Stimulated activated CD8-positive, alpha-beta memory T cell treated with anti-CD3 and anti-CD28 coated beads, Interleukin-15, amount 100 ng/mL, for 4 hours (primary cell): Measurements from ENCODE around the gene TTC34.

Source experiments
- DNase-seq, 2 donors: peaks; one replicate each; pipeline ENCODE4 v3.0.0-alpha.2; 2020; ENCODE audit warnings: low read depth in 2 of 2

Gene TTC34

GRCh38 chr1:2801535-2802291, at the start of gene TTC34:
Gene TTC34 (minus strand): TSS chr1:2801693. CDS start chr1:2800827, 866 bp downstream.
- no peak for DNase-seq

- DNase-seq: no peak
Observed at GRCh38 chr1:2850502-2850901, 49.0 kb upstream of the TTC34 start.

GRCh38 chr1:2848006-2848670, 46.6 kb upstream of the TTC34 start:
- DNase-seq: no peak

GRCh38 chr1:2847086-2847985, 45.8 kb upstream of the TTC34 start:
- DNase-seq: no peak

GRCh38 chr1:2845869-2846268, 44.4 kb upstream of the TTC34 start:
- no peak for DNase-seq

- DNase-seq: peak in 1 of 2 donors; percentile 24
Observed at GRCh38 chr1:2840036-2840809, 38.7 kb upstream of the TTC34 start.

GRCh38 chr1:2837823-2838222, 36.3 kb upstream of the TTC34 start:
- no peak for DNase-seq

GRCh38 chr1:2837316-2837715, 35.8 kb upstream of the TTC34 start:
- no peak for DNase-seq

- DNase-seq: no peak
Observed at GRCh38 chr1:2836333-2836970, 35.0 kb upstream of the TTC34 start.

GRCh38 chr1:2835650-2836159, 34.2 kb upstream of the TTC34 start:
- DNase-seq: no peak

GRCh38 chr1:2834741-2835564, 33.5 kb upstream of the TTC34 start:
- DNase-seq: no peak

- no peak for DNase-seq
Observed at GRCh38 chr1:2834146-2834475, 32.6 kb upstream of the TTC34 start.

GRCh38 chr1:2833454-2834145, 32.1 kb upstream of the TTC34 start:
- DNase-seq: no peak

GRCh38 chr1:2832506-2833453, 31.3 kb upstream of the TTC34 start:
- DNase-seq: no peak

- DNase-seq: no peak
Observed at GRCh38 chr1:2831596-2832212, 30.2 kb upstream of the TTC34 start.

GRCh38 chr1:2830761-2831425, 29.4 kb upstream of the TTC34 start:
- no peak for DNase-seq
